GM08714 (cell line): ENCODE measurements around the gene INIP.
A peak's percentile ranks its signal among the peaks of the same experiment; 100 is the strongest.
"Not testable (repeated sequence)": the region's sequence is repeated elsewhere in the genome, so short reads cannot be mapped to it uniquely, and the experiment has no call there.

Experiments used
- H3K4me3 ChIP-seq: fragments of 200-500 bp; sonication (Bioruptor generic); 2 replicates; pipeline ENCODE4 v1.5.1; 2014; ENCODE audit warnings: mild to moderate bottlenecking, low read length, inconsistent platforms
- ZNF274 ChIP-seq: IDR thresholded peaks from 2 replicates; pipeline ENCODE4 v1.6.1; 2012; ENCODE audit warnings: mild to moderate bottlenecking, low read depth, low read length

INIP gene

DNA sequence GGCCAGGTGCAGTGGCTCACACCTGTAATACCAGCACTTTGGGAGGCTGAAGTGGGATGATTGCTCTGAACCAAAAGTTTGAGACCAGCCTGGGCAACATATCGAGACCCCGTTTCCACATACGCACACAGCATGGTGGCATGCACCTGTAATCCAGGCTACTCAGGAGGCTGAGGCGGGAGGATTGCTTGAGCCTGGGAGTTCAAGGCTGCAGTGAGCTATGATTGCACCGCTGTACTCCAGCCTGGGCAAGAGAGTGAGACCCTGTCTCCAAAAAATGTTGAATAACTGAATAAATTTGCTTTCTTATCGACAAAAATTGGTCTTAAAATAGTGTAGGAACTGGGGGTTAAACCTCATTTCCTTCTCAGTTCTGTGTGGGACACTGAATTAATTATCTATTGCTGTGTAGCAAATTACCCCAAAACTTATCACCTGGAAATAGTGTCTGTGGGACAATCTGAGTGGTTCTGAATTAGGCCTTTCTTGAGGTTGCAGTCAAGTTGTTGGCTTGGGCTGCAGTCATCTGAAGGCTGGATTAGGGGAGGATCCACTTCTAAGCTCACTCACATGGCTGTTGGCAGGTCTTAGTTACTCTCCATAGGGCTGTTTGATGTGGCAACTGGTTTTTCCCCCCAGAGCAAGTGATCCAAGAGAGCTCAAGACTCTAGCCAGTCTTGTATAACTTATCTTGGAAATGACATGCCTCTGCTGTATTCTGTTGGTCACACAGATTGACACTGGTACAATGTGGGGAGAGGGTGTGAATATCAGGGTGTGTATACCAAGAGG lies 34.6 kb upstream of the INIP start:
- no peak for TF ChIP-seq ZNF274

DNA sequence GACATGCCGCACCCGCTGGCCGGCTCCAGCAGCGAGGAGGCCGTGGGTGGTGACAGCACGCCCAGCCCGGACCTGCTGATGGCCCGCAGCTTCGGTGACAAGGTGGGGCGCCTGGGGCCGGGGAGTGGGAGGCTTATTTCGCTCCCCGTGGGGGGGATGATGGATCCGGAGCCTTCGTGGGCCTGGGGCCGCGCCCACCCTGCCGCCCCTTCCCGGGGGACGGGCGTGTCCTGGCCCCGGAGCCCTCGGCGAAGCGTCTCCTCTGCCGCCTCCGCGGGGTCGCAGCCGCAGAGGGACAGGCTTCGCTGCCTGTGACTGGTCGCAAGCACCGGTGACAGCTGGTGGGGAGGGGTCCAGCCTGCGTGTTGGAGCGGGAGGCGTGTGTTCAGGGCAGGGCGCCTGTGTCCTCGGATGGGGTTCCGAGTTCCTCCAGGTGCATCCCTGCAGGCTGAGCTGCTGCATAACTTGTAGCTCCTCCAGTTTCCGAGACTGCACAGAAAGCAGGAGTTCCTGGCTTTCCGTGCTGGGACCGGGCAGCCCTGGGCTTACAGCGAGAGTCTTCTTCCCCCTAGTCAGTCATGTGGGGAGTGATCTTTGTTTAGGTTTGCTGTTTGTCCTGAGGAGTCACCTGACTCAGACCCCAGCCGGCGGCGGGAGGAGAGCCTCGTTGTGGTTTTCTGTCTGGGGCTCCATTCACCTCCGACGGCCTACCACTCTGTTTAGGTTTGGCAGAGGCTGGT lies 33.3 kb upstream of the INIP start:
- TF ChIP-seq ZNF274 = no peak
- peak overlapping the region; percentile 59; the same call in 1 of the 2 replicates for H3K4me3 ChIP-seq

More for the DNA sequence above, 34.6 kb upstream of the INIP start:
- no peak overlapping the region for H3K4me3 ChIP-seq

DNA sequence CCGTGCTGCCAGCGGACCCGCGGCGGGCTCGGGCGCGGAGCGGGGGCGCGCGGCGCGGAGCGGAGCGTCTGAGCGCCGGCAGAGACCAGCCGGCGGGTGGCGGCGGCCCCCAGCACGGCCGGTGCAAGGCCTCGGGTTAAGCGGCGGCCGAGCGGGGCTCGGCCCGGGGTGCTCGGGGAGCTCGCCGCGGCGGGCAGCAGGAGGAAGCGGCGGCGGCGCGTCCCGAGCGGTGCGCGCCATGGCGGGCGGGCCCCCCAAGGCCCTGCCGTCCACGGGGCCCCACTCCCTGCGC lies 32.8 kb upstream of the INIP start:
- H3K4me3 ChIP-seq = peak overlapping the region; percentile 59; the same call in 1 of the 2 replicates
- TF ChIP-seq ZNF274 = no peak

DNA sequence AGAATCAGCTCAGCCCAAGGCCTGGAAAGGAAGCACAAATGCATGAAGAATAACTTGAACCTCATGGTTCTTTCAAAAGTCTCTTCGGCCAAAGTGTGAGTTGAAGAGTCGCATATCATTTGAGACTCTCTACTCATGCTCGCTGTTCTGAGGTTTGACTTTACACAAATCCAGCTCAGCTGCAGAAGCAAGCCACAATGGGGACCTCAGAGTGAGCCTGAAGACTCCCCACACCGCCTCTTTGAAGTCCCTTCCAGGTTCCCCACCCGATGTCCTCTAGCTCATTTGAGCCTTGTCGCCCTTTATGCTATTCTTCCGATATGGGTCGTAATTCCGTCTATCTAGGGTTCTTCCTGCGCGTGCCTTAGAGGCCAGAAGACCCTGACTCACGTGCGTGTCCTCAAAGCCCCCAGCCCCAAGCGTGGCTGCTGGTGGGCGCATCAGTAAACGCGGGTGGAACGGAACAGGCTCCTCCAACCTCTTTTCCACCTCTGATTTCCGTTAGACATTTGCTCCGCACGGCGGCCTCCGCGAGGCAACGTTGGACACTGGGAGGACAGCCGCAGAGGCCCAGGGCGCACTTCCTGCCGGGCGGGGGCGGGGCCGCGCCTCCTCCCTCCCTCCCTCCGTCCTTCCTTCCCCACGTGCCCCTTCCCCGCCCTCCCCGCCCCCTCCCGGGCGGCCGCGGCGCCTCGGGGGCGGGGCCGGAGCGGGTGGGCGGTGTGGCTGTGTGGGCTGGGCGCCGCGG lies 32.3 kb upstream of the INIP start, which contains the start of gene SNX30:
Gene SNX30, plus strand, starts transcription at position 745 of the 748 bp plus-strand sequence. CDS start 242 bp downstream, outside the sequence.
- no peak for TF ChIP-seq ZNF274
- peak within 1 kb of the TSS; percentile 69; the same call in 1 of the 2 replicates for H3K4me3 ChIP-seq

DNA sequence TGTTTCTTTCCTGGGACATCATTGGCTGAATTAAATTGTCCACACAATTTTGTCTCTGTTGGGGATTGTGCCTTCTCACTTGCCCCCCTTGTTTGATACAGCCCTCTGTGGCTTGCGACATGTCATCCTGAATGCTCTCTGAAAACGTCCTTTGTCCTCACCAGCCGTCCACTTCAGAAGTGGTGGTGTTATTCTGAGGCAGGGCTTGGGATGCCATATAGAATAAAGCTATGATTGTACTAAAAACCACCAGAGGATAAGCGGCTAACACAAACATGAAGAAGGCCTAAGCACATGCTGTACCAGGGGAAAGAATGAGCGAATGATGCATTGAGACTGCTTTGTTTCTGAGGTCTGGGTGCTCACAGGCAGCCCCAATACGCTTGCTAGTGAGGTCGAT lies 29.2 kb upstream of the INIP start:
- no peak for TF ChIP-seq ZNF274
- no peak overlapping the region for H3K4me3 ChIP-seq

DNA sequence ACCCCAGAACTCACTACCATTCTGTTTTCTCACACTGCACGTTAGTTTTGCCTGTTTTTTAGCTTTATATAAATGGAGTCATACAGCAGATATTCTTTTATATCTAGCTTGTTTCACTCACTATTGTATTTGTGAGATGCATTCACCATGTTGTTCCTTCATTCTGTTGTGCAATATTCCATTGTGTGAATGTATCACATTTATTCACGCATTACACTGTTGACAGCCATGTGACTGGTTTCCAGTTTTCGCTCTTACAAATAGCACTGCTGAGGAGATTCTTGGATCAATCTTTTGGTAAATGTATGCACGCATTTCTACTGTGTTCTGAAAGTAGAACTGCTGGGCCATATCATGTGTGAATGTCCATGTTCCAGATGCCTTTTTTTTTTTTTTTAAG lies 26.3 kb upstream of the INIP start:
- no peak overlapping the region for H3K4me3 ChIP-seq
- TF ChIP-seq ZNF274 = no peak

DNA sequence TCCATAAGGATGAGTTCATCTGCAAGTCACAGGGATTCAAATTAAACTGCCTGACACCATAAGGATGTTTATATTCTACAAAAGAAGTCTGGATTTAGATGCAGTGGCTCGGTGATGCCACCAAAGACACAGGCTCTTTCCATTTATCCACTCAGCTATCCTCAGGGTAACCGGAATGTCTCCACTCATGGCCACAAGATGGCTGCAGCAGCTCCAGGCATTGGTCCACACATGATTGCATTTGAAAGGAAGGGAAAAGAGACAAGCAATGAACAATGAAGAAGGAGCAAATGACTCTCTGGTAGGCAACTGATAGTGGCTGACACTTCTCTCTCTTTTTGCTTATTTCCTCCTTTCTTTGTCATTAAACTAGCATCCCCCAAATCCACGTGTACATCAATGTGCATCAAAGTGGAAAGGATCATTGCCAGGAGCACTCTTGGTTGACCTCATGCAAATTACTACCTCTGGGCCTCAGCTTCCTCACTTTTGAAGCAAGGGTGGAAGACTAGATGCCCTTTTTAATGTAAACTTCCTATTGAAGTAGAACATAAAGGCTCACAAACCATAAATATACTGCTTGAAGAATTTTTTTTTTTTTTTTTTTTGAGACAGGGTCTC lies 25.4 kb upstream of the INIP start:
- no peak overlapping the region for H3K4me3 ChIP-seq
- TF ChIP-seq ZNF274 = no peak

DNA sequence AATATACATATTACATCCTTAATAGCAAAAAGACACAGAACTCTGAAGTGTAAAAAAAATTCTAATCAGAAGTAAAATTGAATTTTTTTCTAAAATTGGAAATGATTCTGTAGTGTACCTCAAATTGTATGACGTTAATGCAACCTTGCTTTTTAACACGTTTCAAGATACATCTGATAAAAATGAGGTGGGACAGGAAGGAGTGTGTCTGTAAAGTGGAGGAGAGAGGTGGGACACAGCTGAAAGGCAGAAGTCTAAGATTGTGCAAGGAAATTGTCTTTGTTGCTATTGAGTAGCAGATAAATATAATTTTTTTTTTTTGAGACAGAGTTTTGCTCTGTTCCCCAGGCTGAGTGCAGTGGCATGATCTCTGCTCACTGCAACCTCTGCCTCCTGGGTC lies 17.0 kb upstream of the INIP start:
- H3K4me3 ChIP-seq = no peak overlapping the region
- TF ChIP-seq ZNF274 = no peak

DNA sequence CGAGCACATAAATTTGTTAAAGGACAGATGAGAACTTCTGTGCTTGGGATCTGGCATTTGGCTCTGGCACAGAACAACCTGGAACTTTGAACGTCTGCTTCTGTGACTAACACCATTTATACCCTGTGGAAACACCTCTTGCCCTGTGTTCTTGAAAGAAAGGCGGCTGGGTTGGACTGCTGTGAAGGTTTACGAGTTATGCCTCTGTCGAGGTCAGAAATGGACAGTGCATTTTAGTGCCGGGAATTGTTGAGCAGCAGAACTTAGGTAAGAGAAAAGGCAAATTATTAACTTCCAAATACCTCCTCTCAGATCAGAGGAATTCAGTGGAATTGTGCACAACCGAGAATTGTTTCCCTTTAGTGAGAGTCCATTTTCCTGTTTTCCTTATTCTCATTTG lies 14.1 kb upstream of the INIP start:
- TF ChIP-seq ZNF274 = no peak
- no peak overlapping the region for H3K4me3 ChIP-seq

DNA sequence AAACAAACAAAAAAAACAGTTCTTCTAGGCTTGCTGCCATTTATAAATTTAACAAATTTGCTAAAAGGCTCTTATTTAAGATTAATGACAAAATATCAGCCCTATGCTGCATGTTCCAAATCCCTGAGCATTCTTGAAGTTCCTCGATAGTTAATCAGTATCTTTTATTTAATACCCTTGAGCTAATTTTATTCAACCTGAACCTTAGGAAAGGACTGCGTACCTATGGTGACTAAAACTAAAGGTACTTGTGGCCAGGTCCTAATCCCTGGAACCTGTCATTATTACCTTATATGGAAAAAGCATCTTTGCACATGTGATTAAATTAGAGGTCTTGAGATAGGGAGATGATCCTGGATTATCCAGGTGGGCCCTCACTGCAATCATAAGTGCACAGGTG lies 10.5 kb upstream of the INIP start:
- TF ChIP-seq ZNF274 = no peak
- no peak overlapping the region for H3K4me3 ChIP-seq

DNA sequence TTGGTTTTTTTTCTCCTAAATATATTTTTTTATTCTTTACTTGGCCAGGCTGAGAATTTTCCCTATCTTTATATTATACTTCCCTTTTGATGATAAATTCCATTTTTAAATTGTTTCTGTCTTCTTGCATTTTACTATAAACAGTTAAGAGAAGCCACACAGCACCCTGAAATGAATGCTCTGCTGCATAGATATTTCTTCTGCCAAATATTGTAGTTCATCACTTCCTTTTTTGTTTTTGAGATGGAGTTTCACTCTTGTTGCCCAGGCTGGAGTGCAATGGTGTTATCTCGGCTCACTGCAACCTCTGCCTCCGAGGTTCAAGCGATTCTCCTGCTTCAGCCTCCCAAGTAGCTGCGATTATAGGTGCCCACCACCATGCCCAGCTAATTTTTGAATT lies 8.5 kb upstream of the INIP start:
- TF ChIP-seq ZNF274 = no peak
- H3K4me3 ChIP-seq = no peak overlapping the region

DNA sequence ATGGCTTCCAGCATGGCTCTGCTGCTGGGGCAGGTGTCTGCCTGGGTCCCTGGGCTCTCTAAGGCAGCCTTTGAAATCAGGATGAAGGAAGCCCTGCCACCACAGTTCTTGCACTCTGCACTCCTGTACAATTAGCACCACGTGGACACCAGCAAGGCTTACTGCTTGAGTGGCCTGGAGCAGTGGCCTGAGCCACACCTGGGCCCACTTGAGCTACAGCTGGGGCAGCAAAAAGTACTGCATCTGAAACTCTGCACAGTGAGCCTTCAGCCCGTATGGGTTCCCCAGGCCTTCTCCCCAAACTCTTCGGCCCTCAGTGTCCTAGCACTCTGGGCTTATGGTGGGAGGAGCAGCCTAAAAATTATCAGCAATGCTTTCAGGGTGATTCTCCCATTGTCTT lies 8.0 kb upstream of the INIP start:
- TF ChIP-seq ZNF274 = no peak
- H3K4me3 ChIP-seq = no peak overlapping the region

DNA sequence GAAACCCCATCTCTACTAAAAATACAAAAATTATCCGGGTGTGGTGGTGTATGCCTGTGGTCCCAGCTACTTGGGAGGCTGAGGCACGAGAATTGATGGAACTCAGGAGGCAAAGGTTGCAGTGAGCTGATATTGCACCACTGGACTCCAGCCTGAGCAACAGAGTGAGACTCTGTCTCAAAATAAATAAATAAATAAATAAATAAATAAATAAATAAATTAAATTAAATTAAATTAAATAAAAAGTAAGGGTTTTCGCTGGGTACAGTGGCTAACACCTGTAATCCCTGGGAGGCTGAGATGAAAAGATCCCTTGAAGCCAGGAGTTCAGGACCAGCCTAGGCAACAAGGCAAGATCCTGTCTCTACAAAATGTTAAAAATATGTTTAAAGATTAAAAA lies 4.8 kb upstream of the INIP start:
- H3K4me3 ChIP-seq = not testable (repeated sequence)

DNA sequence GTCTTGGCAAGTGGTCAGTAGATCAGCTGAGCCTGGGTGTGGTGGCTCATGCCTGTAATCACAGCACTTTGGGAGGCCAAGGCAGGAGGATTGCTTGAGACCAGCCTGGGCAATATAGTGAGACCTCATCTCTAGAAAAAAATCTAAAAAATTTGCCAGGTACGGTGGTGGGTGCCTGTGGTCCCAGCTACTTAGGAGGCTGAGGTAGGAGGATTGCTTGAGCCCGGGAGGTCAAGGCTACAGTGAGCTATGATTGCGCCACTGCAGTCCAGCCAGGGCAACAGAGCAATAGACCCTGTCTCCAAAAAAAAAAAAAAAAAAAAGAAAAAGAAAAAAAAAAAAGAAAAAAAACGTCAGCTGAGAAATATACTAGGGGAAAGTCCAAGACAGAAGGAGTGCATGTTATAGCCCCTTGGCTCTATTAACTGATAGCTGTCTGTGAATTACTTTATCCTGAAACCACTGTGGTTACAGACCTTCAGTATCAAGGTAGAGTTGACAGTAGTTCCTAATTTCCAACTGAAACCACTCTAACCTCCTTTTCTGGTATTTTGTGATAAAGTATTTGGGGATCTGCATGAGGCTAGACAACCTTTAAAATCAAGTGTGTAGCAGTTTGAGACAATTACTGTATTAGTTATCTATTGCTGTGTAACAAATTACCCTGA lies 2.3 kb upstream of the INIP start:
- no peak overlapping the region for H3K4me3 ChIP-seq
- TF ChIP-seq ZNF274 = no peak
